Adrenal gland (tissue), 5 donors: ENCODE results near the gene TRAF3IP3.

Experiments
- POLR2A ChIP-seq, 2 donors: fragments of 450-650 bp; IDR thresholded peaks; one replicate each; pipeline ENCODE4 v1.6.1; 2017; ENCODE audit warnings: antibody characterized with exemption in 2 of 2, mild to moderate bottlenecking in 2 of 2, moderate library complexity in 1 of 2
- TF ChIP-seq, protein P1 (sequence below), 6 experiments: fragments of 450-650 bp in 4 of 6; fragments of 200-600 bp in 2 of 6; sonication (generic) in 1 of 6; IDR thresholded peaks; 1 replicate in 5 of 6; 2 replicates in 1 of 6; pipeline versions ENCODE4 v1.5.1 to v1.8.0; 2016 to 2021; ENCODE audit warnings: antibody characterized with exemption in 6 of 6, mild to moderate bottlenecking in 2 of 6, moderate library complexity in 1 of 6
- donor health status: DM: no; HTN: no; CAD: no.

- TF ChIP-seq, protein P1, sequence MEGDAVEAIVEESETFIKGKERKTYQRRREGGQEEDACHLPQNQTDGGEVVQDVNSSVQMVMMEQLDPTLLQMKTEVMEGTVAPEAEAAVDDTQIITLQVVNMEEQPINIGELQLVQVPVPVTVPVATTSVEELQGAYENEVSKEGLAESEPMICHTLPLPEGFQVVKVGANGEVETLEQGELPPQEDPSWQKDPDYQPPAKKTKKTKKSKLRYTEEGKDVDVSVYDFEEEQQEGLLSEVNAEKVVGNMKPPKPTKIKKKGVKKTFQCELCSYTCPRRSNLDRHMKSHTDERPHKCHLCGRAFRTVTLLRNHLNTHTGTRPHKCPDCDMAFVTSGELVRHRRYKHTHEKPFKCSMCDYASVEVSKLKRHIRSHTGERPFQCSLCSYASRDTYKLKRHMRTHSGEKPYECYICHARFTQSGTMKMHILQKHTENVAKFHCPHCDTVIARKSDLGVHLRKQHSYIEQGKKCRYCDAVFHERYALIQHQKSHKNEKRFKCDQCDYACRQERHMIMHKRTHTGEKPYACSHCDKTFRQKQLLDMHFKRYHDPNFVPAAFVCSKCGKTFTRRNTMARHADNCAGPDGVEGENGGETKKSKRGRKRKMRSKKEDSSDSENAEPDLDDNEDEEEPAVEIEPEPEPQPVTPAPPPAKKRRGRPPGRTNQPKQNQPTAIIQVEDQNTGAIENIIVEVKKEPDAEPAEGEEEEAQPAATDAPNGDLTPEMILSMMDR (IDR thresholded peaks at IDR 0.05): no peak
- TF ChIP-seq POLR2A (IDR thresholded peaks at IDR 0.05): no peak
Measured at GRCh38 chr1:209825591-209826434, 70.0 kb downstream of the TRAF3IP3 start.
